Activated CD4-positive, alpha-beta T cell treated with anti-CD3 and anti-CD28 coated beads for 1 hour (primary cell): ENCODE data around the gene OR2T5.
"Not testable (repeated sequence)": the region's sequence is repeated elsewhere in the genome, so short reads cannot be mapped to it uniquely, and the experiment has no call there.

Experiments
- DNase-seq: peaks from one replicate; pipeline ENCODE4 v3.0.0-alpha.2; 2020

OR2T5 gene

DNA sequence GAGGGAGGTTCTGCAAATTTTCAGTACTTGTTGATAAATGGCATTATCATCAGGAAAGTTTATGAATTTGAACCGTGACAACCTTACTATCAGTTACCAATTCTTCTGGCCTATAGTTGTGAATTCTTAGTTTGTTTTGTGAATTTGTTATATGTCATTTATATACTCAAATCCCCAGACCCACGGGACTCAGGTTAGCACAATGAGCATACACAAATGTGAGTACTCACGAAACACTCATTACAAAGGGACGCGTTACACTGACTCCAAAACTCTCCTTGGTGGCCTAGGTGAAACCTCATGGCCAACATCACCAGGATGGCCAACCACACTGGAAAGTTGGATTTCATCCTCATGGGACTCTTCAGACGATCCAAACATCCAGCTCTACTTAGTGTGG, at the start of gene OR2T5:
Gene OR2T5, plus strand, starts transcription at position 301 of the 400 bp plus-strand sequence. Its CDS starts 0 bp downstream, at position 301.
- not testable (repeated sequence) for DNase-seq

DNA sequence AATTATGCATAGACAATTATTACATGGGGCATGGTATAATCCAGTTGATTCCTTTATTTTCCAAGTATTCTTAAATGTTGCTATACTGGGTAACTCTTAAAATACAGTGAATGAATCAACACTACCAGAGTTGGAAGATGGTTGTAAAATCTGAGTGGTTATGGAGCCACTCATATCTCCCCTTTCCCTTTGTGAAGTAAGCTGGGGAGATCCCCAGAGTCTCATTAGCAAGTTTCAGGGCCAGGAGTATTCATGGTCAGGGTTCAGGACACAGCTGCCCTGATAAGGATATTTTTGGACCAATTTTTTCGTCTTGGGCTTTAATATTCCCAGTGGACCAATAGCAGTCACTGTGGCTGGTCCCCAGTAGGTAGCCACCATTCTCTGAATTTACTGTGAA, 49.7 kb upstream of the OR2T5 start:
- not testable (repeated sequence) for DNase-seq

- DNase-seq, result not testable (repeated sequence)
Measured at GRCh38 chr1:248439283-248439682, 49.1 kb upstream of the OR2T5 start.

DNA sequence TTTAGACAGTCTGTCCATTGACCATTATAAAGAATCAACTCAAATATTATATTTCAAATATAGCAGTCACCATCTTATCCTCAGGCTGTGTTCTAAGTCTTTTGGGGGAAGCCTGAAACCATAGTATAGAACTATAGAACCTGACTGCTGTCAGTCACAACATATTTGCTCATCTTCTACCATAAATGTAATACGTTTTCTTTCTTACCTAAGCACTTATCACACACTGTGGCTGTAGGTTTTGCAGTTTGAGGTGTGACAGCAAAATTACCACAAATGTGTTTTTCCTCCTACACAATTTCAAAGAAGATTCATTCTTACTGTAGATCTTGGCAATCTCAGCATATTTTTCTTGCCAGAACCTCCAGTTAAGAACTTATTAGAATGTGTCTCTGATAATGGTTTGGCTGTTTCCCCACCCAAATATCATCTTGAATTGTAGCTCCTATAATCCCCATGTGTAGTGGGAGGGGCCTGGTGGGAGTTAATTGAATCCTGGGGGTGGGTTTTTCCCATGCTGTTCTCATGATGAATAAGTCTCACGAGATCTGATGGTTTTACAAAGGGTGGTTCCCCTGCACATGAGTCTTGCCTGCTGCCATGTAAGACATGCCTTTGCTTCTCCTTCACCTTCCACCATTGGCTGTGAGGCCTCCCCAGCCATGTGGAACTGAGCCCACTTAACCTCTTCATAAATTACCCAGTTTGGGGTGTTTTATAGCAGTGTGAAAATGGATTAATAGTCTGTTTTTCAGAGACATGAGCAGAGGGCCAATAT, 45.7 kb upstream of the OR2T5 start:
- DNase-seq, result not testable (repeated sequence)

GRCh38 chr1:248444603-248445002, 43.8 kb upstream of the OR2T5 start:
- DNase-seq, result not testable (repeated sequence)

DNA sequence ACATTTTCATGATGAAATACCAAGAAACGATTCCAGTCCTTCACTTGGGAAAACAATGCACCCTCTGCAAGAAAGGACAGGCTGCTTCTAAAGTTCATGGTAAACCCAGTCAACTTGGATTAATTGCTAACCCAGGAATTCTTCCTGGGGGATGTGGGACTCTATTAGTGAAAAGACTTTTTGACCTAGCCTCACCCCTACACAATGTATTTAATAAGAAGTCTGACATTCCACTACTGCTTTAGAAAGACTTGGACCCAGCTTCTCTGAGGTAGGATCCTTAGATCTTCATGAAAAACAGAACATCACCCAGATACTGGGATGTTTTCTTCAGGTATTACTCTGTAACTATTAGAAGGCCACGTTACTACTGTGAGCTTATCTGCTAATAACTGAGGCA, 43.0 kb upstream of the OR2T5 start, which contains the start of gene OR2T2:
Gene OR2T2, plus strand, starts transcription at position 239 of the 400 bp plus-strand sequence. CDS start 7,161 bp downstream, outside the sequence.
- DNase-seq, result not testable (repeated sequence)

GRCh38 chr1:248448409-248449074, 39.8 kb upstream of the OR2T5 start:
- DNase-seq, result not testable (repeated sequence)

DNA sequence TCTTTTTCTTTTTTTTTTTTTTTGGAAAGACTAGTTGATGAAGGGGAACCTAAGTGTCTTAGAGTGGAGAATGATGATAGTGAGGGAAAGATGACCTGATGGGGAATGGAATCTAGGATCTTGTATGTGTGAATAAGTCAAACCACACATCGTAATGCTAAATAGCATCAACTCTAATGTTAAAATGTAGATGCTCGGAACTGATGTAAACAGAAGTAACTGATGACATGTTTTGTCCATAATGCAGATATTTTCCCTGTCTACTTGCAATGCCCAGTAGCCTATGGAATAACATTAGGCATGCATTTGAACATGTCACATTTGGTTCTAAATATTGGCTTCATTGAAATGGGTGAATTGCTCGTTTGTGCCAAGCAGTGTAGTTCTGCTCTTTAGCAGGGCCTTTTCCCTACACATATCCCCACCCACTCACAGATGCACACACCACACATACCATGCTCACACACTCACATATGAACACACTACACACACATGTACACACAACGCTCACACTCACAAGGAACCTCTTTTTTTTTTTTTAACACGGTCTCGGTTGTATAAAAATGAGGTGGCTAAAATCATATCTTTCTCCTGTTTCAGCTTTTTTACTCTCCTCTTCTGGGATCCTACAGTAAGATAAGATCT, 38.4 kb upstream of the OR2T5 start:
- not testable (repeated sequence) for DNase-seq

- DNase-seq, result not testable (repeated sequence)
Measured at GRCh38 chr1:248450466-248451145, 37.8 kb upstream of the OR2T5 start.

DNA sequence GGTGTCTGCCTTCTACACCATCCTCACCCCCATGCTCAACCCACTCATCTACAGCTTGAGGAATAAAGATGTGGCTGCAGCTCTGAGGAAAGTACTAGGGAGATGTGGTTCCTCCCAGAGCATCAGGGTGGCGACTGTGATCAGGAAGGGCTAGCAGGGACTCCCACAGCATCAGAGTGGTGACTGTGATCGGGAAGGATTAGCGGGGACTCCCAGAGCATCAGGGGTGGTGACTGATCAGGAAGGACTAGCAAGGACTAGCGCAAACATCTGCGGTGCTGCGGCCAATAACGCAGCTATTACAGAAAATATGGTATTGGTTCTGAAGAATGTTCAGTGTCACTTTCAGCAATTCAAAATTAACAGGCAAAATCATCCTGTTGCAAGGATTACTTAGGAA, 34.8 kb upstream of the OR2T5 start:
- DNase-seq, result not testable (repeated sequence)

GRCh38 chr1:248455045-248455444, 33.3 kb upstream of the OR2T5 start:
- DNase-seq, result not testable (repeated sequence)

GRCh38 chr1:248456635-248457034, 31.8 kb upstream of the OR2T5 start:
- not testable (repeated sequence) for DNase-seq

DNA sequence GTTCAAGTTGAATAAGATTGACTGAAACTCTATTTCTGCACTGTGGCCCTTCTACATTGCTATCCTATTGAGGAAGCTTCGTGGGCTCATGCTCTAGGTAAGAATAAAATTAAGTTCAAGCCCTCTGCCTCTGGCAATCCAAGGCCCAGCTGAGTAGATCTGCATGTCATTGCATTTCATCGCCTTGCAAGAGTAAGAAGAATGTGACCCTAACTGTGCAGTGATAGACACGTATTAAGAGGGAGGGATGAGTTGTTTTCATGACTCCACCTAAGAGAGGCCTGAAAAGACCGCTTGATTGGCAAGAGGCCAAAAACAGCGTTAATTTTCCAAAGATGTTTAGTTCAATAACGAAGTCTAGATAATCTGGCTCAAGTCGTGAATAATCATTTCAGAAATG, 29.3 kb upstream of the OR2T5 start:
- not testable (repeated sequence) for DNase-seq

DNA sequence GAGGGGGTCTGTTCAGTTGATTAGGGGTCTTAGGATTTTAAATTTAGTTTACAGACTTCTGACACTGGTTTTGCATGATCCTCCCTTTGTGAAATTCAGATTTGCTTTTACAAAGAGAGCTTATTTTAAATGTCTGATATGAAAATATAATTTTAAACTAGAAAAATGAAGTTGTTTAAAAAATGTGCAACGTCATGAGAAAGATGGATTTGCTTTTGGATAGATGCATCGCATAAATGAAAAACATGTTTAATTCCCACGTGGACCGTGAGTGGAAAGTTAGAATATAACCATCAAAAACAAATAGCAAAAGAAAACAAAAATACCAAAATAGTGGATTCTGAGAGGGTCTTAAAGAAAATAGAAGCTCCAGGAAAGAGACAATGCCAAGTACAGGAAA, 17.2 kb upstream of the OR2T5 start:
- DNase-seq, result no peak

DNA sequence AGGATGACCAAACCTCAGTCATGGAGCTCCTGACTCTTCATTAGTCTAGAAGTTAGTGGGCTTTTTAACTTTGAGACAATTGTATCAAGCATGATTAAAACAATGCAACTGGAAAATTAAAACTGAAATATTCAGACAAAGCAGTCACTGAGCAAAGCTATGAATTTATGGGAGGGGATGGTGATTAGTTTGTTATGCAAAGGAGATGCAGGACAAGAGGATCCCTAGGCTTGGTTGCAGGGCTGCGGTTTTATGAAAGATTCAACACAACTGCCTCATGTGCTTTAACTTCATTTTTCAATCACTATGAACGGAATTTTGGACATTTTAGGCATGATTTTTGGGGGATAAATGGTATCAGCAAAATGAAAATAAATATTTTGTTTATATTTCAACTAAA, 16.3 kb upstream of the OR2T5 start:
- DNase-seq, result not testable (repeated sequence)

DNA sequence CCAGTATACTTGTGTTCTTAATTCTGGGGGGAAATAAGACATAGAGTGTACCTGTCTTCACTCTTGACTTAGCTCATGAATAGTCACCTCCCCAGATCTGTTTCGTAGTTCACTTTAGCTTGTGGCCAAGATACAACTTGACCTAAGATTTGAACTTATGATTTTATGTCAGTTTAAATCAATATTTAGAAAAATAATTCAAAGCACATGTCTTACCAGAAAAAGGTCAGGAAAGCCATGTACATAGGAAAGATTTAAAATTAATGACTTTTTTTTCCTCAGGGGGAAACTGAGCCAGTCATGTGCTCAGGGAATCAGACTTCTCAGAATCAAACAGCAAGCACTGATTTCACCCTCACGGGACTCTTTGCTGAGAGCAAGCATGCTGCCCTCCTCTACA, 15.3 kb upstream of the OR2T5 start, which contains the start of gene OR2T3:
Gene OR2T3, plus strand, starts transcription at position 301 of the 400 bp plus-strand sequence. Its CDS starts 0 bp downstream, at position 301.
- not testable (repeated sequence) for DNase-seq

DNA sequence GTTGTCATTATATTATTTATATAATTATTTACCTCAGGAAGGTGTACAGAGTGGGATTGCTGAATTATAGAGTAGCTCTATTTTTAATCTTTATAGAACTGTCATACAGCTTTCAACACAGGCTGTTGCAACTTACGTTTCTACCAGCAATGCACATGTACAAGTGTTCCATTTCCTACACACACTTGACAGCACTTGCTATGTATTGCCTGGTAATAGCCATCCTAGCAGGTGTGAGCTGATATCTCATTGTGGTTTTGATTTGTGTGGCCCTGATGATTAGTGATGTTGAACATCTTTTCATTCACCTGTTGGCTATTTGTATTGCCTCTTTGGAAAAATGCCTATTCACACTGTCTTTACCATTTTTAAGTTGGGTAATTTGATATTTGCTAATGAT, 12.7 kb upstream of the OR2T5 start:
- not testable (repeated sequence) for DNase-seq

- DNase-seq, result peak; percentile 9
Measured at GRCh38 chr1:248481686-248482579, 6.5 kb upstream of the OR2T5 start.

- DNase-seq, result not testable (repeated sequence)
Measured at GRCh38 chr1:248496661-248497060, 8.3 kb downstream of the OR2T5 start.

- not testable (repeated sequence) for DNase-seq
Measured at GRCh38 chr1:248500305-248501035, 12.1 kb downstream of the OR2T5 start.

GRCh38 chr1:248507773-248508172, 19.4 kb downstream of the OR2T5 start, which contains the start of gene OR2G6:
OR2G6 (plus strand) TSS chr1:248508073; CDS start chr1:248521647, 13,574 bp downstream.
- DNase-seq, result not testable (repeated sequence)
